GM12874 (cell line): Measurements from ENCODE around the gene CLDN4.

Source experiments
- CTCF ChIP-seq: IDR thresholded peaks from 2 replicates; pipeline ENCODE4 v1.5.1; 2011; ENCODE audit warnings: low read depth, mild to moderate bottlenecking, control low read depth, low read length, moderate library complexity; ENCODE audit not compliant: insufficient read depth

The CLDN4 gene

GRCh38 chr7:73839743-73840714 is 9.2 kb downstream of the CLDN4 start:
- peak; percentile 29; the same call in 1 of the 2 replicates for TF ChIP-seq CTCF

DNA sequence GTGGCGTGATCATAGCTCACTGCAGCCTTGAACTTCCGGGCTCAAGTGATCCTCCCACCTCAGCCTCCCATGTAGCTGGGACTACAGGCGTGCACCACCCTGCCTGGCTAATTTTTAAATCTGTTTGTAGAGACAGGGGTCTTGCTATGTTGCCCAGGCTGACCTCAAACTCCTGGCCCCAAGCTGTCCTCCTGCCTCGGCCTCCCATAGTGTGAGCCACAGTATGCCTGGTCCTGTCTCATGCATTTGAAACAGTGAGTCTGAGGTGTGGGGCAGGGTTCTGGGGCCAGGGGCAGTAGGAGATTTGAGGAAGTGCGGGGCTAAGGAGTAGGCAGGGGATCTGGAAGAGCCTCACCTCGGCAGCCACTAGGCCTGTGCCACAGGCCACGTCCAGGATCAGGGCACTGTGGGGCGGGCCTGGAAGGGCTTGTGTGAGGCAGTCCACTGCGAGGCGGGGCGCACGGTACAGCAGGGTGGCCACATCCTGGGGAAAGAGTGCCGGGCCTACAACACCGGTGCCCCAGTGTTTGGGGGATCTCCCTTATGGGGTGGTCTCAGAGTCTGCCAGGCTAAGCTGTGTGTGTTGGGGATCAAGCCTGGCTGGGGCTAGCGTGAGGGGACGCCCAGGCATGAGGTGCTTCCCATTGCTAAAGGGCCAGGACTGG is 10.1 kb downstream of the CLDN4 start:
- no peak for TF ChIP-seq CTCF

DNA sequence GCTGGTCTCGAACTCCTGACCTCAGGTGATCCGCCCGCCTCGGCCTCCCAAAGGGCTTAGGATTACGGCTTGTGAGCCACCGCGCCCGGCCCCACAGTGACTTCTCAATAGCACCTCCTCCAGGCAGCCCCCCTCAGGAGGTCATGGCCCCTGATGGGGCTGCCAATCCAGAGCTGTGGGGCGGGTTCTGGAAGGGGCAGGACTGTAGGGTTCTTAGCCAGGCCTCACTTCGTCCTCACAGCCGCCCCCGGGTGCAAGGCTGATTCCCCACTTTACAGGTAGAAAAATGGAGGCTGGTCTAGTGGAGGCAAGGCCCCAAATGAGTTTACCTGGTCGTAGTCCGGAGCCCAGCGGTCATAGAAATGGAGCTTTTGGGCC is 10.9 kb downstream of the CLDN4 start:
- TF ChIP-seq CTCF, result no peak

- no peak for TF ChIP-seq CTCF
Measured at GRCh38 chr7:73842067-73842976, 11.5 kb downstream of the CLDN4 start, which contains the start of gene METTL27. METTL27 (minus strand) TSS chr7:73842516; CDS start chr7:73842140, 376 bp downstream.

GRCh38 chr7:73844131-73844547 is 13.3 kb downstream of the CLDN4 start:
- no peak for TF ChIP-seq CTCF

DNA sequence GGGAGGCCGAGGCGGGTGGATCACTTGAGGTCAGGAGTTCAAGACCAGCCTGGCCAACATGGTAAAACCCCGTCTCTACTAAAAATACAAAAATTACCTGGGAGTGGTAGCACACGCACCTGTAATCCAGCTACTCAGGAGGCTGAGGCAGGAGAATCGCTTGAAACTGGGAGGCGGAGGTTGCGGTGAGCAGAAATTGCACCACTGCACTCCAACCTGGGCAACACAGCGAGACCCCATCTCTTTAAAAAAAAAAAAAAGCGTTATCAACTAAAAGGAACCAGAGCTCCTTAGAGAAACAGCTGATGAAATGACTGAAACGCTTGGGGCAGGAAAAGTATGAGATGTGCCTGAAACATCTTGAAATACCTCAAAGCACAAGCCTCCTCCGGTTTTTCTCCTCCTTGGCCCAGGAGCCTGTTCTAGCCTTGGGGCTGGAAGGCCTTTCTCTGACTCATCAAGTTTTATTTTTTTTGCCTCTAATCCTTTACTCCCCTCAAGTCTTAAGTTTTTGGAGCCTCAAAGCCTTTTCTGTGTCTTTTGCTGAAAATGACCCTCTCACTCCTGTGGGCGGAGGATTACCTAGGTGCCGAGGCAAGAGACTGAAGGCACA is 14.2 kb downstream of the CLDN4 start:
- TF ChIP-seq CTCF, result no peak
